Measurements from ENCODE around the gene RABIF.

The RABIF gene

DNA sequence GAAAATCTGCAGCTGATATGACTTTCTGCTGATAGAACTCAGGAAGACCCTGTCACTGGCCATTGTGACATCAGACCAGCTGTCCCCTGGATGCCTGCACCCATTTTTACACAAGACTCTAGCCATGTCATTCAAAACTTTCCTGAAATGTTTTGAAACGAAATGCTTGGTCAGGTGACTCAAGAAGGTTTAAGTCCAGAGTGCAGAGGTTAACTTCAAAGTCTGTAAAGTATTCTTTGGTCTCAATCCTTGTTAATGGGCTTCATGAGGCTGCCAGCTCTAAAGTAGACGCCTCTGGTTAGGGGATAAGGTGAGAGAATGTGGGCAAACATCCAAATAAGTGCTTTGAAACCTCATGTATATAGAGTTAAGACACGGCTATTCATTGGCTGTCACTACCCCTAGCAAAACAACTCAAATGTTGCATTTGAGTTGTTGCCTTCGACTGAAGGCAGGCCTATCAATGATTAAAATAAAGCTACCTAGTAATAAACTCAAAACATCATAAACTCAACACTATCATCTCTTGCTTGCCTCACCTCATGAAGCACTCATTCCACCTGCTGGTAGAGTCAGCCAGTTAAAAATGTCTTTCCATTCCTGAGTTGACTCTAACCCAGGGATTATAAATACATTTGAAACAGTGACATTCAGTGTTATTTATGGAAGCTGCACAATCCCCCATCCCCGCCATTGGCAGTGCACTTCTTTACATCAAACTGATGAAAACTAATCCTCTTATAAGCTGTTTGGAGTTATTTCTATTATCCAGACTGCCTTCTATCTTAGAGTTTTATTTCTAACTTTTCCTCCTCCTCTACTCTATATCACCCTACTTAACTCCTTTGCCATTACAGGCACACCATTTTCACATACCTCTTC is 26.0 kb downstream of the RABIF start:
- DNase-seq (ENCODE audit: extremely low read depth, insufficient read length), result no peak
- Histone ChIP-seq H3K27me3 (replicated peaks; ENCODE audit: control insufficient read depth, insufficient read depth, low read length) (peaks cover 1% of the 10 kb centered on the region; the same call in 1 of the 2 replicates), H3K36me3 (ENCODE audit: control insufficient read depth, insufficient read depth, low read length) (no peaks in the 10 kb centered on the region), H3K4me3 (replicated peaks; ENCODE audit: low read depth, low read length) (no peak overlapping the region)
- TF ChIP-seq, protein P1, sequence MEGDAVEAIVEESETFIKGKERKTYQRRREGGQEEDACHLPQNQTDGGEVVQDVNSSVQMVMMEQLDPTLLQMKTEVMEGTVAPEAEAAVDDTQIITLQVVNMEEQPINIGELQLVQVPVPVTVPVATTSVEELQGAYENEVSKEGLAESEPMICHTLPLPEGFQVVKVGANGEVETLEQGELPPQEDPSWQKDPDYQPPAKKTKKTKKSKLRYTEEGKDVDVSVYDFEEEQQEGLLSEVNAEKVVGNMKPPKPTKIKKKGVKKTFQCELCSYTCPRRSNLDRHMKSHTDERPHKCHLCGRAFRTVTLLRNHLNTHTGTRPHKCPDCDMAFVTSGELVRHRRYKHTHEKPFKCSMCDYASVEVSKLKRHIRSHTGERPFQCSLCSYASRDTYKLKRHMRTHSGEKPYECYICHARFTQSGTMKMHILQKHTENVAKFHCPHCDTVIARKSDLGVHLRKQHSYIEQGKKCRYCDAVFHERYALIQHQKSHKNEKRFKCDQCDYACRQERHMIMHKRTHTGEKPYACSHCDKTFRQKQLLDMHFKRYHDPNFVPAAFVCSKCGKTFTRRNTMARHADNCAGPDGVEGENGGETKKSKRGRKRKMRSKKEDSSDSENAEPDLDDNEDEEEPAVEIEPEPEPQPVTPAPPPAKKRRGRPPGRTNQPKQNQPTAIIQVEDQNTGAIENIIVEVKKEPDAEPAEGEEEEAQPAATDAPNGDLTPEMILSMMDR (IDR thresholded peaks at IDR 0.05; ENCODE audit: insufficient read depth, low read length, poor library complexity, severe bottlenecking), result no peak

GRCh38 chr1:202861420-202862132 is 27.4 kb downstream of the RABIF start:
- no peaks in the 10 kb centered on the region for H3K36me3 ChIP-seq (ENCODE audit: control insufficient read depth, insufficient read depth, low read length)
- peak; percentile 70 for DNase-seq (ENCODE audit: extremely low read depth, insufficient read length)
- peak overlapping the region; percentile 62 for H3K4me3 ChIP-seq (replicated peaks; ENCODE audit: low read depth, low read length)
- H3K27me3 ChIP-seq (replicated peaks; ENCODE audit: control insufficient read depth, insufficient read depth, low read length), result peaks cover 1% of the 10 kb centered on the region; the same call in 1 of the 2 replicates
- TF ChIP-seq, protein P1 (IDR thresholded peaks at IDR 0.05; ENCODE audit: insufficient read depth, low read length, poor library complexity, severe bottlenecking), result no peak

GRCh38 chr1:202860744-202861419 is 28.1 kb downstream of the RABIF start:
- peak; percentile 29 for DNase-seq (ENCODE audit: extremely low read depth, insufficient read length)
- TF ChIP-seq, protein P1 (IDR thresholded peaks at IDR 0.05; ENCODE audit: insufficient read depth, low read length, poor library complexity, severe bottlenecking), result no peak

GRCh38 chr1:202858789-202859414 is 30.0 kb downstream of the RABIF start:
- Histone ChIP-seq H3K36me3 (ENCODE audit: control insufficient read depth, insufficient read depth, low read length) (no peaks in the 10 kb centered on the region), H3K27me3 (replicated peaks; ENCODE audit: control insufficient read depth, insufficient read depth, low read length) (peaks cover 1% of the 10 kb centered on the region; the same call in 1 of the 2 replicates), H3K4me3 (replicated peaks; ENCODE audit: low read depth, low read length) (no peak overlapping the region)
- TF ChIP-seq, protein P1 (IDR thresholded peaks at IDR 0.05; ENCODE audit: insufficient read depth, low read length, poor library complexity, severe bottlenecking), result no peak
- DNase-seq (ENCODE audit: extremely low read depth, insufficient read length), result no peak

More at GRCh38 chr1:202860744-202861419, 28.1 kb downstream of the RABIF start:
- Histone ChIP-seq H3K4me3 (replicated peaks; ENCODE audit: low read depth, low read length) (peak overlapping the region; percentile 62), H3K36me3 (ENCODE audit: control insufficient read depth, insufficient read depth, low read length) (no peaks in the 10 kb centered on the region), H3K27me3 (replicated peaks; ENCODE audit: control insufficient read depth, insufficient read depth, low read length) (peaks cover 1% of the 10 kb centered on the region; the same call in 1 of the 2 replicates)

- Histone ChIP-seq H3K4me3 (replicated peaks; ENCODE audit: low read depth, low read length) (no peak overlapping the region), H3K36me3 (ENCODE audit: control insufficient read depth, insufficient read depth, low read length) (no peaks in the 10 kb centered on the region), H3K27me3 (replicated peaks; ENCODE audit: control insufficient read depth, insufficient read depth, low read length) (peaks cover 1% of the 10 kb centered on the region; the same call in 1 of the 2 replicates)
- TF ChIP-seq, protein P1 (IDR thresholded peaks at IDR 0.05; ENCODE audit: insufficient read depth, low read length, poor library complexity, severe bottlenecking), result no peak
- DNase-seq (ENCODE audit: extremely low read depth, insufficient read length), result no peak
Observed at GRCh38 chr1:202858331-202858730, 30.6 kb downstream of the RABIF start.

All from GM06990 (cell line).